ENCODE data around the gene CAPN1.
"Not testable (repeated sequence)": the region's sequence is repeated elsewhere in the genome, so short reads cannot be mapped to it uniquely, and the experiment has no call there.

The CAPN1 gene

GRCh38 chr11:65160643-65161042 lies 21.1 kb upstream of the CAPN1 start:
- no peak for DNase-seq (ENCODE audit: low read depth)

GRCh38 chr11:65163684-65164083 lies 18.0 kb upstream of the CAPN1 start:
- DNase-seq (ENCODE audit: low read depth) = no peak

GRCh38 chr11:65165410-65166317 lies 16.1 kb upstream of the CAPN1 start:
- DNase-seq (ENCODE audit: low read depth) = no peak

DNA sequence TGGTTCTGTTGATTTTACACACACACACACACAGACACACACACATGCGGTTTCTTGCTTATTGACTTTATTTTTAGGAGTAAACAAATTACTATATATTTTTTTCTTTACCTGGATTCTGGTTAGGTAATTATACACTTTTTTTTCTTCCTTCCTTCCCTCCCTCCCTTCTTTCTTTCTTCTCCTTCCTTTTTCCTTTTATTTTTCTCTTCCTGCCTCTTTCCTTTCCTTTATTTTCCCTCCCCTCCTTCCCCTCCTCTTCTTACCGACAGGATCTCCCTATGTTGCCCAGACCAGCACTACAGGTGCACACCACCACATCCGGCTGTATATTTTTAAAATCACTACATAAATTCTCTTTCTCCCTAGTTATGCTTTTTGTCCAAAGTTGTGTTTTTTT lies 14.8 kb upstream of the CAPN1 start:
- no peak for DNase-seq (ENCODE audit: low read depth)

DNA sequence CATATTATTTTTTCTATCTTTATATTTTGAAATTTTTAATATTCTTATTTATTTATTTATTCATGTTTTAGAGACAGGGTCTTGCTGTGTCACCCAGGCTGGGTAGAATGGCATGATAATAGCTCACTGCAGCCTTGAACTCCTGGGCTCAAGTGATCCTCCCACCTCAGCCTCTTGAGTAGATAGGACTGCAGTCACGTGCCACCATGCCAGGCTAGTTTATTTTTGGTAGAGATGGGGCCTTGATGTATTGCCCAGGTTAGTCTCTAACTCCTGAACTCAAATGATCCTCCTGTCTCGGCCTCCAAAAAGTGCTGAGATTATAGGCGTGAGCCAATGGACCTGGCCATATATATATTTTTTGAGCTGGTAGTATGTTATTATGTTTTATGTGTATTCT lies 14.1 kb upstream of the CAPN1 start:
- DNase-seq (ENCODE audit: low read depth) = no peak

DNA sequence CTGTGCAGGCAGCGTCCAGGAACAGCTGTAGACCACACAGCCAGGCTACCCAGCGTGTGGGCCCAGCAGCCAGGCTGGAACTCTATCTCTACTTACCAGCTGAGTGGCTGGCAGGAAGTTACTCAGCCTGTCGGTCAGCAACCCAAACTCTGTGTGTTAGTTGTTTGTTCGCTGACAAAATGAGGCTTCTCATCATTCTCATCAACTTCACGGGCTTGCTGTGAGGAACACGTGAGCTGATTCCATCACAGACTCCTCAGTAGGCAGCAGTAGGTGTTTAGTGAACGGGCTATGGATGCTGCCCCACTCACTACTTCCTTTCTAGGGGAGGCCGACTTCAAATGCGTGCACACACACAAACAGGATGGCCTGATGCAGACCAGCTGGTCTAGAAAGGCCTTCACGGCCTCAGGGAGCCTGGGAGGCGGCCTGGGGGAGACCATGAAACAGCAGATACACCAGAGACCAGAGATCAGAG lies 12.5 kb upstream of the CAPN1 start:
- no peak for DNase-seq (ENCODE audit: low read depth)

GRCh38 chr11:65170058-65170534 lies 11.6 kb upstream of the CAPN1 start, which contains the start of gene SPDYC:
Gene SPDYC (plus strand): TSS chr11:65170233. CDS start chr11:65171358, 1,125 bp downstream.
- DNase-seq (ENCODE audit: low read depth) = no peak

GRCh38 chr11:65172600-65172999 lies 9.1 kb upstream of the CAPN1 start:
- no peak for DNase-seq (ENCODE audit: low read depth)

DNA sequence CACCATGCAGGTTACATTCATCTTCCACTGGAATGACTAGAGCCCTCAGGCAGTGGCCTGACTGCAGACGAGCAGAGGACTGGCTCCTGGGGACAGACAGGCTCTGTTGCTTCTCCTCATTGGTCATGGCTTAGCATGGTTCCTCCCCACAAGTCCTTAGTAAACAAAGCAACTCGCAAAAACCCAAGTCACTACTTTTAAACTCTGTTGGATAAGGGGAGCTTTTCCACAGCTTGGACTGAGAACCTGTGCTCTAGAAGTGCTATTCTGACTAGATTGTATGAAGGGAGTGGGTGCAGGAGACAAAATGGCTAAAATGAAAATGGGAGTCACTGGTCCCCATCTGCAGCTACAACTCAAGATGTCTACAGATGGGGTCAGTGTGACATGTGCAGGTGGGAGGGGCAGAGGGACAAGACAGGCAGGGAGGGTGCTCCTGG lies 7.1 kb upstream of the CAPN1 start:
- DNase-seq (ENCODE audit: low read depth) = not testable (repeated sequence)

DNA sequence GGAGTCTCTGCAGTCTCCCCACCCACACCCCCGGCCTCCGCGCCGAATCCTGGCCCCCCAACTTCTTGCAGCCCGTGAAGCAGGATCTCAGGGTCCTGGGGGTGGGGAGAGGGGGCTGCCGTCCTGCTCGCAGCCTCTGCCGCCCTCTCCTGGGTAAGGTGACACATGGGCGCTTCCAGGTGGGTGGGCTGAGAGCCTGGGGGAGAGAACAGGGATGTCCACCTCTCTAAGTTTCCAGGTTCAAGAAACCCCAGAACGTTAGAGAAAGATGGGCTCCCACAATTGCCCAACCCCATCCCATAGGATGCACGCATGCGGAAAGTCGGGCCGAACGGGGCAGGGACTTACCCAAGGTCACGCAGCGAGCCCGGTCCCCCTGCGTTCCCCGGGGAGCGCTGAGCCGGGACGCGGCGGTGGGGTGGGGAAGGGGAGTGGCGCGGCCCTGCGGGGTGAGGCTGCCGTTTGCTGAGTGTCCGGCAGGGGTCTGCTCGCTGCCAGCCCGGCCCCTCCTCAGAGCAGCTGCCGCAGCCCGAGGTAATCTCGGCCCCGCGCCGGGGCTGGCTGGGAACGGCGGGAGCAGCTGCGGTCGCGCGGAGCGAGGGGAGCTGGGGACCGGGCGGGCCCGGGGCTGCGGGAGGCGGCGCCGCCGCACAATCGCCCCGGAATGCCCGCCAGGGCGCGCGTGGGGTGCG lies 705 bp upstream of the CAPN1 start:
- peak; percentile 68 for DNase-seq (ENCODE audit: low read depth)

GRCh38 chr11:65182258-65183170 lies 786 bp downstream of the CAPN1 start:
- no peak for DNase-seq (ENCODE audit: low read depth)

GRCh38 chr11:65183201-65183891 lies 1.6 kb downstream of the CAPN1 start:
- no peak for DNase-seq (ENCODE audit: low read depth)

- no peak for DNase-seq (ENCODE audit: low read depth)
Measured at GRCh38 chr11:65184146-65184545, 2.4 kb downstream of the CAPN1 start.

DNA sequence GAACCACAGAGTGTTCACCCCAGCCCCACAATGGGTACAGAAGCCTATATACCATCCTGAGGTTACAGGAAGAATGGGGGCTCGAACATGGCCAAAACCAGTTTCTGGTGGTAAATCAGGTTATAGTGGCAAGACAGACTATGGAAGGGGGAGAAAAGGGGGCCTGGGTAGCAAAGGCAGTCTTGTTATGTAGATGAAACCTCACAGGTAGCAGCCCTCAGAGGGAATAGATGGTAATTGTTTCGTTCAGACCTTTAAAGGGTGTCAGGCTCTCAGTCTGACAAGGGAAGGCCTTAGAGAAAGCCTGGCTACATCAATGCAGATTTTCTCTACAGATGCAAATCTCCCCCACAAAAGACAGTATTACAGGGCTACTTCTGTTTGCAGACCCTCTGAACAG lies 3.4 kb downstream of the CAPN1 start:
- DNase-seq (ENCODE audit: low read depth) = no peak

DNA sequence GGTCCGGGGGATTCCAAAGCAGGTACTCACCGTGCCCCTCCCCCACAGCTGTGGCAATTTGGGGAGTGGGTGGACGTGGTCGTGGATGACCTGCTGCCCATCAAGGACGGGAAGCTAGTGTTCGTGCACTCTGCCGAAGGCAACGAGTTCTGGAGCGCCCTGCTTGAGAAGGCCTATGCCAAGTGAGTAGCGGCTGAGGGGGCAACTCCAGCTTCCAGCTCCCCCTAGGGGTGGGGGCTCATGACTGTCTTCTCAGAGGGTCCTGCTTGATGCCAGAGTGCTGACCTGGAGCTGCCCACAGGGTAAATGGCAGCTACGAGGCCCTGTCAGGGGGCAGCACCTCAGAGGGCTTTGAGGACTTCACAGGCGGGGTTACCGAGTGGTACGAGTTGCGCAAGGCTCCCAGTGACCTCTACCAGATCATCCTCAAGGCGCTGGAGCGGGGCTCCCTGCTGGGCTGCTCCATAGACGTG lies 4.2 kb downstream of the CAPN1 start:
- no peak for DNase-seq (ENCODE audit: low read depth)

- DNase-seq (ENCODE audit: low read depth) = no peak
Measured at GRCh38 chr11:65186701-65187100, 5.0 kb downstream of the CAPN1 start.

- no peak for DNase-seq (ENCODE audit: low read depth)
Measured at GRCh38 chr11:65187146-65187675, 5.5 kb downstream of the CAPN1 start.

DNA sequence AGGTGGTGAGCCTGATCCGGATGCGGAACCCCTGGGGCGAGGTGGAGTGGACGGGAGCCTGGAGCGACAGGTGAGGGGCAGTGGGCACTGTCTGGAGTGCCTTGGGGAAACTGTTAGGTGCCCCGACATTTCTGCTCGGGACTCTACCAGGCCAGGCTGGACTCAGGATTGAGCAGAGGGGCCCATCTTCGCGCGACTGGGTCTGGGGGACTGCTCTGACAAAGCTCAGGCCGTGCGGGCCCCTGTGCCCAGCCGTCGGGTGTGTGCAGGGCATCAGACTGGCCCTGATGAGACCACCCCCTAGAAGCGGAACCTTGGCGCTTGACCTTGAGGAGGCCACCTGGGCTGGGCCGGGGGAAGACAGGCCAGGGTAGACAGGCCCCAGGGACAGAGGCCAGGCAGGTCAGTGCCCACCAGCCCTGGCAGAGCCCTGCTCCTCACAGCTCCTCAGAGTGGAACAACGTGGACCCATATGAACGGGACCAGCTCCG lies 6.3 kb downstream of the CAPN1 start:
- no peak for DNase-seq (ENCODE audit: low read depth)

DNA sequence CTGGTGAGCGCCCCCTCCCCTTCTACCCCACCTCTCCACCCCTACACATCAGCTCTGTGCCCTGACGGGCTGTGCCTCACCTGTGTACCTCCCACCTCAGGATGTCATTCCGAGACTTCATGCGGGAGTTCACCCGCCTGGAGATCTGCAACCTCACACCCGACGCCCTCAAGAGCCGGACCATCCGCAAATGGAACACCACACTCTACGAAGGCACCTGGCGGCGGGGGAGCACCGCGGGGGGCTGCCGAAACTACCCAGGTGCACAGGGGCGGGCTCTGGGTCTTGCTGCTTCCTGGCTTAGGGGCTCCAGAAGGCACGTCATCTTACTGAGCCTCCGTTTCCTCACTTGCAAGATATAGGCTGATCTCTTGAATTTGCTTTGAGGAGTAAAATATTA lies 6.8 kb downstream of the CAPN1 start:
- no peak for DNase-seq (ENCODE audit: low read depth)

GRCh38 chr11:65189191-65189590 lies 7.5 kb downstream of the CAPN1 start:
- DNase-seq (ENCODE audit: low read depth) = no peak

DNA sequence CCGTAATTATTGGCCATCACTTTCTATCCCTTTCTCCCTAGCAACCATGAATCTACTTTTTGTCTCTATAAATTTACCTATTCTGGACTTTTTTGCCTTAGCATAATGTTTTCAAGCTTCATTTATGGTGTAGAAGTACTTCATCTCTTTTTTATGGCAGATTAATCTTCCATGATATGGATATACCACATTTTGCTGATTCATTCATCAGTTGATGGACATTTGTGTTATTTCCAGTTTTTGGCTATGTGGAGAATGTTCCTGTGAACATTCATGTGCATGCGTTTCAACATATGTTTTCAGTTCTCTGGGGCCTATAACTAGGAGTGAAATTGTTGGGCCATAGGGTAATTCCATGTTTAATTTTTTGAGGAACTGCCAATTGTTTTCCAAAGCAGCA lies 12.8 kb downstream of the CAPN1 start:
- DNase-seq (ENCODE audit: low read depth) = no peak
